WTC11 (cell line): Measurements from ENCODE around the gene WSB1. TPM values are rescaled to one million over a fixed set of nuclear protein-coding genes. Genes with fewer than 3 reads are reported as not detected.

Experiments used
- ATAC-seq: fragments of 200-7000 bp; cut with Tn5 transposase; 2 replicates; pipeline ENCODE4 v1.10.0; 2021; ENCODE audit warnings: mild to moderate bottlenecking, moderate library complexity
- CTCF ChIA-PET: fragments of 300-600 bp; sonication (Branson Sonifier 250); formaldehyde crosslinking; loops from one replicate; lab custom pipeline; 2021; ENCODE audit warnings: antibody characterized with exemption; lab: Charles Lee
- POLR2A ChIA-PET: fragments of 350-600 bp; sonication (Branson Sonifier 250); formaldehyde crosslinking; loops from one replicate; lab custom pipeline; 2021; ENCODE audit warnings: antibody characterized with exemption; lab: Charles Lee
- DNase-seq: peaks from one replicate; pipeline ENCODE4 v3.0.0; 2021; ENCODE audit warnings: low spot score
- H3K27ac Mint-ChIP-seq: 2 replicates; pipeline ENCODE4 v1.8.0; 2021; ENCODE audit warnings: mixed read lengths
- H3K27me3 Mint-ChIP-seq: 2 replicates; pipeline ENCODE4 v1.8.0; 2021; ENCODE audit warnings: low read depth, mild to moderate bottlenecking, moderate library complexity, mixed read lengths
- H3K36me3 Mint-ChIP-seq: 2 replicates; pipeline ENCODE4 v1.8.0; 2021; ENCODE audit warnings: mixed read lengths
- H3K4me1 Mint-ChIP-seq: 2 replicates; pipeline ENCODE4 v1.8.0; 2022; ENCODE audit warnings: mixed read lengths
- H3K4me3 Mint-ChIP-seq: 2 replicates; pipeline ENCODE4 v1.8.0; 2021; ENCODE audit warnings: mild to moderate bottlenecking, moderate library complexity, mixed read lengths
- H3K9me3 Mint-ChIP-seq: 2 replicates; pipeline ENCODE4 v1.8.0; 2021; ENCODE audit warnings: mixed read lengths
- AFF4 ChIP-seq: sonication (generic); formaldehyde crosslinking; IDR thresholded peaks from 2 replicates; pipeline ENCODE4 v1.8.1; 2023; ENCODE audit warnings: mild to moderate bottlenecking, missing genetic modification reagents, borderline replicate concordance
- CTCF ChIP-seq: fragments of 200-600 bp; IDR thresholded peaks from 2 replicates; pipeline ENCODE4 v1.8.0; 2022; ENCODE audit warnings: antibody characterized with exemption
- E2F1 ChIP-seq: sonication (generic); formaldehyde crosslinking; IDR thresholded peaks from 2 replicates; pipeline ENCODE4 v1.8.0; 2022; ENCODE audit warnings: mild to moderate bottlenecking, missing genetic modification reagents
- FOXP1 ChIP-seq: sonication (generic); formaldehyde crosslinking; IDR thresholded peaks from 2 replicates; pipeline ENCODE4 v1.8.0; 2022; ENCODE audit warnings: missing genetic modification reagents, mild to moderate bottlenecking, moderate library complexity, borderline replicate concordance
- JUN ChIP-seq: sonication (generic); formaldehyde crosslinking; IDR thresholded peaks from 2 replicates; pipeline ENCODE4 v1.8.0; 2023; ENCODE audit warnings: mild to moderate bottlenecking, missing genetic modification reagents
- RELA ChIP-seq: sonication (generic); formaldehyde crosslinking; IDR thresholded peaks from 2 replicates; pipeline ENCODE4 v1.8.1; 2022; ENCODE audit warnings: missing genetic modification reagents, mild to moderate bottlenecking, borderline replicate concordance
- SMAD3 ChIP-seq: sonication (generic); formaldehyde crosslinking; IDR thresholded peaks from 2 replicates; pipeline ENCODE4 v1.8.0; 2022; ENCODE audit warnings: missing genetic modification reagents, mild to moderate bottlenecking, borderline replicate concordance
- SP1 ChIP-seq: sonication (generic); formaldehyde crosslinking; conservative IDR thresholded peaks from 2 replicates; pipeline ENCODE4 v1.8.1; 2022; ENCODE audit warnings: missing genetic modification reagents
- TEAD4 ChIP-seq: sonication (generic); formaldehyde crosslinking; IDR thresholded peaks from 2 replicates; pipeline ENCODE4 v1.8.0; 2022; ENCODE audit warnings: mild to moderate bottlenecking, missing genetic modification reagents
- ZNF232 ChIP-seq: sonication (generic); formaldehyde crosslinking; IDR thresholded peaks from 2 replicates; pipeline ENCODE4 v1.8.0; 2022; ENCODE audit warnings: mild to moderate bottlenecking, missing genetic modification reagents
- ZNF396 ChIP-seq: fragments of 250-450 bp; sonication (Bioruptor Pico); IDR thresholded peaks from 2 replicates; pipeline ENCODE4 v1.8.0; 2021; ENCODE audit warnings: mild to moderate bottlenecking, moderate library complexity, borderline replicate concordance
- ZNF532 ChIP-seq: fragments of 250-450 bp; sonication (Bioruptor Pico); IDR thresholded peaks from 2 replicates; pipeline ENCODE4 v1.9.0; 2021; ENCODE audit warnings: mild to moderate bottlenecking, borderline replicate concordance
- total RNA-seq: library from RNA; stranded (reverse); gene quantifications from 3 replicates; pipeline ENCODE4 v1.2.3, GENCODE V29; 2021
- TF ChIP-seq, protein P1 (sequence below): sonication (generic); formaldehyde crosslinking; IDR thresholded peaks from 2 replicates; pipeline ENCODE4 v1.8.1; 2022; ENCODE audit warnings: low read depth, mild to moderate bottlenecking, moderate library complexity, missing genetic modification reagents, borderline replicate concordance
- TF ChIP-seq, protein P2 (sequence below): fragments of 250-450 bp; sonication (Bioruptor Pico); IDR thresholded peaks from 2 replicates; pipeline ENCODE4 v2.1.2; 2022; ENCODE audit warnings: mild to moderate bottlenecking, moderate library complexity
- TF ChIP-seq, protein P3 (sequence below): sonication (generic); formaldehyde crosslinking; IDR thresholded peaks from 2 replicates; pipeline ENCODE4 v1.8.1; 2022; ENCODE audit warnings: low read depth, missing genetic modification reagents, borderline replicate concordance
- TF ChIP-seq, protein P4 (sequence below): sonication (generic); formaldehyde crosslinking; IDR thresholded peaks from 2 replicates; pipeline ENCODE4 v1.8.0; 2023; ENCODE audit warnings: mild to moderate bottlenecking, missing genetic modification reagents
- TF ChIP-seq, protein P5 (sequence below): sonication (generic); formaldehyde crosslinking; IDR thresholded peaks from 2 replicates; pipeline ENCODE4 v1.8.1; 2023; ENCODE audit warnings: mild to moderate bottlenecking, missing genetic modification reagents, moderate library complexity

The WSB1 gene
- total RNA-seq, 1 experiment from 2014 or later: 167 TPM

DNA sequence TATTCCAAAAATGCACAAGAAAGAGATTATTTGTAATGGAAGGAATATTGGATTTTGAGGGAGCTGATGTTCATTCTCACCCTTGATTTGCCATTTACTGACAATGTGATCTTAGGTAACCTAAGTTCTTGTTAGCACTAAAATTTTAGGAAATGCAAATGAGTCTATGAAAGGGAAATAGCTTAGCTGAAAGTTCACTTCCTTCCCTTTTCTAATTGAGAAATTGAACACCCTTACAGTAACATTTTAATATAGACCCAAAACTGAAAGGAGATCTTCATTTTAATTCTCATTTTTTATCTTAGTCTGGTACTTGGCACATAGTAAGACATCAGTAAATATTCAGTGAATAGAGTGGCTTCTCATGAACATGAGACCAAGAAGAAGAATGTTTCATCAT is 10.9 kb upstream of the WSB1 start:
- POLR2A ChIA-PET: no interaction called here

More for the DNA sequence above, 10.9 kb upstream of the WSB1 start:
- Mint-ChIP-seq H3K36me3 (no peaks in the 10 kb centered on the region), H3K9me3 (no peaks in the 10 kb centered on the region), H3K4me3 (no peak overlapping the region), H3K4me1 (peaks cover 7% of the 10 kb centered on the region), H3K27ac (no peak overlapping the region), H3K27me3 (peaks cover 2% of the 10 kb centered on the region; the same call in 1 of the 2 replicates)
- no peak for ATAC-seq
- DNase-seq: no peak
- CTCF ChIA-PET: no interaction called here
- TF ChIP-seq, protein P1, sequence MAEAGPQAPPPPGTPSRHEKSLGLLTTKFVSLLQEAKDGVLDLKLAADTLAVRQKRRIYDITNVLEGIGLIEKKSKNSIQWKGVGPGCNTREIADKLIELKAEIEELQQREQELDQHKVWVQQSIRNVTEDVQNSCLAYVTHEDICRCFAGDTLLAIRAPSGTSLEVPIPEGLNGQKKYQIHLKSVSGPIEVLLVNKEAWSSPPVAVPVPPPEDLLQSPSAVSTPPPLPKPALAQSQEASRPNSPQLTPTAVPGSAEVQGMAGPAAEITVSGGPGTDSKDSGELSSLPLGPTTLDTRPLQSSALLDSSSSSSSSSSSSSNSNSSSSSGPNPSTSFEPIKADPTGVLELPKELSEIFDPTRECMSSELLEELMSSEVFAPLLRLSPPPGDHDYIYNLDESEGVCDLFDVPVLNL (CRISPR knock-in tag): no peak
- TF ChIP-seq, protein P2, sequence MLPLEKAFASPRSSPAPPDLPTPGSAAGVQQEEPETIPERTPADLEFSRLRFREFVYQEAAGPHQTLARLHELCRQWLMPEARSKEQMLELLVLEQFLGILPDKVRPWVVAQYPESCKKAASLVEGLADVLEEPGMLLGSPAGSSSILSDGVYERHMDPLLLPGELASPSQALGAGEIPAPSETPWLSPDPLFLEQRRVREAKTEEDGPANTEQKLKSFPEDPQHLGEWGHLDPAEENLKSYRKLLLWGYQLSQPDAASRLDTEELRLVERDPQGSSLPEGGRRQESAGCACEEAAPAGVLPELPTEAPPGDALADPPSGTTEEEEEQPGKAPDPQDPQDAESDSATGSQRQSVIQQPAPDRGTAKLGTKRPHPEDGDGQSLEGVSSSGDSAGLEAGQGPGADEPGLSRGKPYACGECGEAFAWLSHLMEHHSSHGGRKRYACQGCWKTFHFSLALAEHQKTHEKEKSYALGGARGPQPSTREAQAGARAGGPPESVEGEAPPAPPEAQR: no peak
- TF ChIP-seq CTCF (no peak), ZNF232 (CRISPR knock-in tag) (no peak), FOXP1 (no peak), ZNF396 (CRISPR knock-in tag) (no peak), RELA (CRISPR knock-in tag) (no peak), ZNF532 (CRISPR knock-in tag) (no peak), SP1 (no peak), JUN (no peak), E2F1 (CRISPR knock-in tag) (no peak), TEAD4 (CRISPR knock-in tag) (no peak), AFF4 (CRISPR knock-in tag) (no peak), SMAD3 (CRISPR knock-in tag) (no peak)
- TF ChIP-seq, protein P3, sequence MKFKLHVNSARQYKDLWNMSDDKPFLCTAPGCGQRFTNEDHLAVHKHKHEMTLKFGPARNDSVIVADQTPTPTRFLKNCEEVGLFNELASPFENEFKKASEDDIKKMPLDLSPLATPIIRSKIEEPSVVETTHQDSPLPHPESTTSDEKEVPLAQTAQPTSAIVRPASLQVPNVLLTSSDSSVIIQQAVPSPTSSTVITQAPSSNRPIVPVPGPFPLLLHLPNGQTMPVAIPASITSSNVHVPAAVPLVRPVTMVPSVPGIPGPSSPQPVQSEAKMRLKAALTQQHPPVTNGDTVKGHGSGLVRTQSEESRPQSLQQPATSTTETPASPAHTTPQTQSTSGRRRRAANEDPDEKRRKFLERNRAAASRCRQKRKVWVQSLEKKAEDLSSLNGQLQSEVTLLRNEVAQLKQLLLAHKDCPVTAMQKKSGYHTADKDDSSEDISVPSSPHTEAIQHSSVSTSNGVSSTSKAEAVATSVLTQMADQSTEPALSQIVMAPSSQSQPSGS (CRISPR knock-in tag): no peak
- TF ChIP-seq, protein P4, sequence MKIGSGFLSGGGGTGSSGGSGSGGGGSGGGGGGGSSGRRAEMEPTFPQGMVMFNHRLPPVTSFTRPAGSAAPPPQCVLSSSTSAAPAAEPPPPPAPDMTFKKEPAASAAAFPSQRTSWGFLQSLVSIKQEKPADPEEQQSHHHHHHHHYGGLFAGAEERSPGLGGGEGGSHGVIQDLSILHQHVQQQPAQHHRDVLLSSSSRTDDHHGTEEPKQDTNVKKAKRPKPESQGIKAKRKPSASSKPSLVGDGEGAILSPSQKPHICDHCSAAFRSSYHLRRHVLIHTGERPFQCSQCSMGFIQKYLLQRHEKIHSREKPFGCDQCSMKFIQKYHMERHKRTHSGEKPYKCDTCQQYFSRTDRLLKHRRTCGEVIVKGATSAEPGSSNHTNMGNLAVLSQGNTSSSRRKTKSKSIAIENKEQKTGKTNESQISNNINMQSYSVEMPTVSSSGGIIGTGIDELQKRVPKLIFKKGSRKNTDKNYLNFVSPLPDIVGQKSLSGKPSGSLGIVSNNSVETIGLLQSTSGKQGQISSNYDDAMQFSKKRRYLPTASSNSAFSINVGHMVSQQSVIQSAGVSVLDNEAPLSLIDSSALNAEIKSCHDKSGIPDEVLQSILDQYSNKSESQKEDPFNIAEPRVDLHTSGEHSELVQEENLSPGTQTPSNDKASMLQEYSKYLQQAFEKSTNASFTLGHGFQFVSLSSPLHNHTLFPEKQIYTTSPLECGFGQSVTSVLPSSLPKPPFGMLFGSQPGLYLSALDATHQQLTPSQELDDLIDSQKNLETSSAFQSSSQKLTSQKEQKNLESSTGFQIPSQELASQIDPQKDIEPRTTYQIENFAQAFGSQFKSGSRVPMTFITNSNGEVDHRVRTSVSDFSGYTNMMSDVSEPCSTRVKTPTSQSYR: no peak
- TF ChIP-seq, protein P5, sequence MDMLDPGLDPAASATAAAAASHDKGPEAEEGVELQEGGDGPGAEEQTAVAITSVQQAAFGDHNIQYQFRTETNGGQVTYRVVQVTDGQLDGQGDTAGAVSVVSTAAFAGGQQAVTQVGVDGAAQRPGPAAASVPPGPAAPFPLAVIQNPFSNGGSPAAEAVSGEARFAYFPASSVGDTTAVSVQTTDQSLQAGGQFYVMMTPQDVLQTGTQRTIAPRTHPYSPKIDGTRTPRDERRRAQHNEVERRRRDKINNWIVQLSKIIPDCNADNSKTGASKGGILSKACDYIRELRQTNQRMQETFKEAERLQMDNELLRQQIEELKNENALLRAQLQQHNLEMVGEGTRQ (CRISPR knock-in tag): no peak
